GM10847 (cell line): Measurements from ENCODE around the gene EIF4G3.

ENCODE experiments used
- POLR2A ChIP-seq: IDR thresholded peaks from 2 replicates; pipeline ENCODE4 v1.6.1; 2011; ENCODE audit not compliant: insufficient read length; ENCODE audit errors: extremely low read depth

EIF4G3 gene

DNA sequence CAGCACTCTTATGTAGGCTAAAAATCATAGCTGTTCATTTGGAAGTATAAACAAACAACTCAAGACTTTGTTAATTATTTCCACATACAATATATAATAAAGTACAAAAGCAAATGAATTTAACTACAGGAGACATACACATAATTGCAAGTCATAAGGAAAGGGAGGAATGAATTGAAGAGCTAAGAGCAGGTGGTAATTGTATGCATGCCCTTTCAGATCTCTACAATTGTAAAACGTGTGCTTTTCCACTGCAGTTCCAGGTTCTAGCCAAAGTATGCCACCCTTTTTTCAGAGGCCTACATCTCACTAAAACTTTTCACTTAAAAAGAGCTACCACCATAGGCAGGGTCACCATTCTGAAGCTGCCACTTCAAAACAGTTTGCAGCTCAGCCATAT is 346.8 kb downstream of the EIF4G3 start:
- TF ChIP-seq POLR2A, result no peak

DNA sequence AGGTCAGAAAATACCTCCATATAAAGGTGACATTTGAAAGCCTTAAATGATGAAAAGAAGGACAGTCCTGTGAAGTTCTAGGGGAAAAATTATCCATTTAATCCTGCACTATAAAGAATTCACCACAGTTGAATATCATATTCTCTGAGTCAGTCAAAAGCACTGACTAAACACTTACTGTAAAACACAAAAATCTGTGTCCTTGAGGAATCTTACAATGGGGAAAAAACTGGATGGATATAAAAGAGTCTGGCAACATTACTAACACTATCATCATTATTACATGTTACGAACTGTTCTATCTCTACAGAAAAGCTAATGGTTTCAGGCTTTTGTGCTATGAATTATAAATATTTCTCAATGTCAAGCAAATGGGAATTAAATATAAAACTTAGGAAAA is 347.2 kb downstream of the EIF4G3 start:
- no peak for TF ChIP-seq POLR2A

GRCh38 chr1:20823845-20824244 is 352.9 kb downstream of the EIF4G3 start:
- no peak for TF ChIP-seq POLR2A

GRCh38 chr1:20821466-20821865 is 355.2 kb downstream of the EIF4G3 start:
- TF ChIP-seq POLR2A, result no peak

- TF ChIP-seq POLR2A, result no peak
These were observed 356.9 kb downstream of the EIF4G3 start for GRCh38 chr1:20819818-20820217.

DNA sequence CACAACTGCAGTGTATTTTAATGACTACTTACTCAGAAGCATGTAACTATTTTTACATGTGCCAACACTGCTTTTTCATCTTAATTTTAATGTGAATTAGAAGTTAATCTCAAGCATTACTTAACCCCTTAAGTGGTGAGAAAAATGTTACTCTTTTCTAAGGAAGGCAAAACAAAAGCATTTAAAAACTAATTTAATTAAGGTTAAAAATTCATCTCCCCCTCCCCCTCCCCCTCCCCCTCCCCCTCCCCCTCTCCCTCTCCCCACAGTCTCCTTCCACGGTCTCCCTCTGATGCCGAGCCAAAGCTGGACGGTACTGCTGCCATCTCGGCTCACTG is 362.2 kb downstream of the EIF4G3 start:
- no peak for TF ChIP-seq POLR2A

DNA sequence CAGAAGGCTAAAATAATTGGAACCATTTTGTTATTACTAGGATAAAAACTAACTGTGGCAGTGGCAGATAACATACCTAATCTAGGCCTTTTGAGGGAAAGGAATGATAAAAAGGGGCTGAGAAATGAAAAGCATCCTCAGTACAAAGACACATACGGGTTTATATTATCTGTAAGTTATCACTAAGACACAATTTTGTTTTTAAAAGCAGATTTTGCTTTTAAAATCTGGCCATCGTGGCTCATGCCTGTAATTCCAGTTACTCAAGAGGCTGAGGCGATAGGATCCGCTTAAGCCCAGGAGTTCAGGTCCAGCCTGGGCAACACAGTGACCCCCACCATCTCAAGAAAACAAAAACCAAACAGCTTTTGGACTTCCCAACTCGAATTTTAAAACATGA is 364.8 kb downstream of the EIF4G3 start:
- TF ChIP-seq POLR2A, result no peak

- no peak for TF ChIP-seq POLR2A
These were observed 383.5 kb downstream of the EIF4G3 start for GRCh38 chr1:20793236-20793635.

GRCh38 chr1:20792196-20792595 is 384.5 kb downstream of the EIF4G3 start:
- TF ChIP-seq POLR2A, result no peak

DNA sequence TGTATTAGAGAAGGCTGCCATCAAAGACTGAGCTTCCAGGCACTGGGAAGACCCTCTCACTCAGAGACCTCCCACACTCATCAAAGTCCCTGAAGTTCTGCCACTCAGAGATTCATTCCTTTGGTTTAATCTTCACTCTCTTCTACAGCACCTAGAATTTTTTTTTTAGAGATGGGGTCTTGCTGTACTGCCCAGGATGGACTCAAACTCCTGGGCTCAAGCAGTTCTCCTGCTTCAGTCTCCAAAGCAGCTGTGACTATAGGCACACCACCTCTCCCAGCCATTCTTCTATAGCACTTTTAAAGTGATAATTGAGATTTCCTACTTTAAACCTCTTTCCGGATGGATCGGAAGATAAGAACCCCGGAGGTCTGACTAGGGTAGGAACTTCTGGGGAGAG is 385.9 kb downstream of the EIF4G3 start:
- no peak for TF ChIP-seq POLR2A

DNA sequence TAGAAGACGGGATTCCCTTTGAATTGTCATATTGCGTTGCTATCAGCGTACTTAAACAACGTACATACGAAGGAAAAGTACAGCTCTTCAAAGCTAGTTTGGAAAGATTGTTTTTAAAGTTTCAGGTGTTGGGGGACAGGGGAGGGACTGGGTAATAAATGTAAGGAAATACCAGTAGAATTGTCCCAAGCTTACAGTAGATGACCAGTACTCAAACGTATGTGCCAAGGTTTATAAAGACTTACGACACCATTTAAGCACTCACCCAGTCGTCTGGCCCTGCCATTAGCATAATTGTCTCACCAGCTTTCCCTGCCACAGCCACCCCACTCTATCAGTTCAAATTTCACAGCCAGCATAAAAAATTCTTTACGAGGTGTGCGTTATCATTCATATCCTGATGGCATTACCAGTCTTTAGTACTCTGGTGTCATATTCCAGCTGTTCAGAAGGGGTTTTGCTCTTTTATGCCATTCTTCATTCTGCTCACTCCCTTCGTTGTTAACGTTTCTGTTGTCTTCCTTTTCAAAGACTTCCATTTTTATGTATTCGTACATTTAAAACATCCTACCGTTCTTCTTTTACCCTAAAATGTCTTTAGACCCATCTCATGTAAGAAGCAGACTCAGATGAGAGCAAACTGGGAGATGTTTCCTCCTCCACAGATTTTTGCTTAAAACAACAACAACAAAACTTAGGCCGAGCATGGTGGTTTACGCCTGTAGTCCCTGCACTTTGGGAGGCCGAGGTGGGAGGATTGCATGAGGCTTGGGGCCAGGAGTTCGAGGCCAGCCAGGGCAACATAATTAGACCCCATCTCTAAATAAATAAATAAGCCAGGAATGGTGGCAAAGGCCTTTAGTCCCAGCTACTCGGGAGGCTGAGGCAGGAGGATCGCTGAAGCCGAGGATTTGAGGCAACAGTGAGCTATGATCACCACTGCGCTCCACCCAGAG is 388.6 kb downstream of the EIF4G3 start:
- TF ChIP-seq POLR2A, result no peak

DNA sequence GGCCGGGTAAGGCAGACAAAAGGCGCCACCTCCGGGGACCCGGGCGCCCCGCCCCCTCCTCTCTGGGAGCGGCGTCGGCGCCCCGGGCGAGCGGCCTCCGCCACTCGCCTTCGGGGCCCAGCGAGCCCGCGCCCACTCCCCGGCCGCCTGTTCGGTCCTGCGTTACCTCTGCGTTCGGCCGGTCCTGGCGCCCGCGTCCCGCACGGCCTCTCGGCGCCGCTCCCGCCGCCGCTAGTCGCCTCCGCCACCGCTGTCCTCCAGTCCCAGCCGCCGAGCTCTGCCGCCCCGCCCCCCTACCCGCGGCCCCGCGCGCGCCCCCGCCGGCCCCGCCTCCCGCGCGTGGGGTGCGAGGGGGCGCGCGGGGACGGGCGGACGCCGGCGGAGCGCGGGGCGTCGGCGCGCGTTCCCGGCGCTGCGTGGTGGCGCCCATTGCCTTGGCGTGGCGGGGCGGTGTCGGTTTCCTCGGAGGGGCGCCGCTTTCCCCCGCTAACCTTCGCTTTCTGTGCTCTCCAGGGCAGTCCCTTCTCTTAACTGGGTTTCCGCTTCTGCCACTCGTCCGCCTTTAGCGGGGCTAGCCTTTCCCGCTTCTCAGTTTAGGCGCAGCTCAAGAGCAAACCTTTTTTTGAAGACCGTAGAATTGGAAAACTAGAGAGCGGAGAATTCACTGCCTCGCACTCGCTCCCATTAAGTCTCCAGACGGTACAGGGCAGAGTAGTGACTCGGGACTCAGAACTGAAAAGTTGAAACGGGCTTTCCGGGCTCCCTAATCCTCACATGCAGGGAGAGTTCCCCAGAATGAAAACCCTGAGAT is 389.5 kb downstream of the EIF4G3 start, which contains the start of gene HP1BP3:
Gene HP1BP3, minus strand, starts transcription at position 279 of the 811 bp plus-strand sequence. CDS start 6,867 bp downstream, outside the sequence.
- peak; percentile 72 for TF ChIP-seq POLR2A

- TF ChIP-seq POLR2A, result peak; percentile 80
These were observed 390.3 kb downstream of the EIF4G3 start for GRCh38 chr1:20786253-20787028.

GRCh38 chr1:20785907-20786252 is 390.8 kb downstream of the EIF4G3 start:
- TF ChIP-seq POLR2A, result no peak

DNA sequence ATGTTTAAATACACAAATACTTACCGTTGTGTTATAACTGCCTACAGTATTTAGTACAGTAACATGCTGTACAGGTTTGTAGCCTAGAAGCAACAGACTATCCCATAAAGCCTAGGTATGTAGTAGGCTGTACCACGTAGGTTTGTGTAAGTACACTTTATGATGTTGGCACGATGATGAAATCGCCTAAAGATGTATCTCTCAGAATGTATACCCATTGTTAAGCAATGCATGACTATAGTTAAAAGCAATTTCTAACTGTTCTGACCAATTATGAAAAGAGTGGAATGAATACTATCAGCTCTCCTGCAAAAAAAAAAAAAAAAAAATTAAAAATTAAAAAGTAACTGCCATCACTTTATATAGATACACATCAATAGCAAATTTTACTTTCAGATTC is 401.0 kb downstream of the EIF4G3 start:
- TF ChIP-seq POLR2A, result no peak
